PFSK-1 (cell line): ENCODE data around the gene SUPT3H.

Experiments used
- FOXP2 ChIP-seq: optimal IDR thresholded peaks from 2 replicates; pipeline ENCODE3; 2011; ENCODE audit warnings: borderline replicate concordance, control low read depth, inconsistent platforms; ENCODE audit not compliant: insufficient read depth; ENCODE audit errors: extremely low read length, extremely low read depth
- POLR2AphosphoS5 ChIP-seq: IDR thresholded peaks from 2 replicates; pipeline ENCODE4 v1.6.1; 2012; ENCODE audit warnings: low read depth, mild to moderate bottlenecking, control low read depth, low read length, moderate library complexity
- SIN3A ChIP-seq: IDR thresholded peaks from 2 replicates; pipeline ENCODE4 v1.6.1; 2012; ENCODE audit warnings: mild to moderate bottlenecking, low read length, moderate library complexity, borderline replicate concordance; ENCODE audit not compliant: insufficient read depth
- TAF1 ChIP-seq: IDR thresholded peaks from 2 replicates; pipeline ENCODE4 v1.6.1; 2012; ENCODE audit warnings: low read length, control low read depth, borderline replicate concordance; ENCODE audit not compliant: insufficient read depth
- TF ChIP-seq, protein P1 (sequence below), 2 experiments: IDR thresholded peaks; 2 replicates each; pipeline versions ENCODE4 v1.6.1 to v1.8.0; 2011 to 2012; ENCODE audit warnings: low read depth in 2 of 2, low read length in 2 of 2, control low read depth in 1 of 2, inconsistent platforms in 1 of 2, mild to moderate bottlenecking in 1 of 2, moderate library complexity in 1 of 2; ENCODE audit not compliant: insufficient read depth in 1 of 2

Gene SUPT3H

DNA sequence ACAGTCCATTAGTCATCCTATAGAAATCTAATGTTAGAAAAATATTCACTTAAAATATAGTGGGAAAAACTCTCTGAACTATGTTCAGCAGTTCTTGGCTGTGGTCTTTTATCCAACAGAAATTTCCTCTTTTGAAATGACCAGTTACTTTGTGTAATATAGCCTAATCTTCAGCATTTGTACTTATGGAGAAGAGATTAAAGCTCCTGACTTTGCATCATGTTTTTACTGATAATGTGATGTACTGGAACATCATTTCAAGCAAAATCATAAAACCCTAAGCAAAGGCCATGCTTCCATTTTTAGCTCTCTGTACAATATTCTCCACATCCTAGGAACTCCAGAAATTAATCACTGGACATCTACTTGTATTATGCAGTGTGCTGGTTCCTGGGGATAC lies 480.4 kb downstream of the SUPT3H start:
- no peak for TF ChIP-seq TAF1
- TF ChIP-seq POLR2AphosphoS5: no peak
- TF ChIP-seq FOXP2: no peak
- TF ChIP-seq SIN3A: no peak
- TF ChIP-seq, protein P1, sequence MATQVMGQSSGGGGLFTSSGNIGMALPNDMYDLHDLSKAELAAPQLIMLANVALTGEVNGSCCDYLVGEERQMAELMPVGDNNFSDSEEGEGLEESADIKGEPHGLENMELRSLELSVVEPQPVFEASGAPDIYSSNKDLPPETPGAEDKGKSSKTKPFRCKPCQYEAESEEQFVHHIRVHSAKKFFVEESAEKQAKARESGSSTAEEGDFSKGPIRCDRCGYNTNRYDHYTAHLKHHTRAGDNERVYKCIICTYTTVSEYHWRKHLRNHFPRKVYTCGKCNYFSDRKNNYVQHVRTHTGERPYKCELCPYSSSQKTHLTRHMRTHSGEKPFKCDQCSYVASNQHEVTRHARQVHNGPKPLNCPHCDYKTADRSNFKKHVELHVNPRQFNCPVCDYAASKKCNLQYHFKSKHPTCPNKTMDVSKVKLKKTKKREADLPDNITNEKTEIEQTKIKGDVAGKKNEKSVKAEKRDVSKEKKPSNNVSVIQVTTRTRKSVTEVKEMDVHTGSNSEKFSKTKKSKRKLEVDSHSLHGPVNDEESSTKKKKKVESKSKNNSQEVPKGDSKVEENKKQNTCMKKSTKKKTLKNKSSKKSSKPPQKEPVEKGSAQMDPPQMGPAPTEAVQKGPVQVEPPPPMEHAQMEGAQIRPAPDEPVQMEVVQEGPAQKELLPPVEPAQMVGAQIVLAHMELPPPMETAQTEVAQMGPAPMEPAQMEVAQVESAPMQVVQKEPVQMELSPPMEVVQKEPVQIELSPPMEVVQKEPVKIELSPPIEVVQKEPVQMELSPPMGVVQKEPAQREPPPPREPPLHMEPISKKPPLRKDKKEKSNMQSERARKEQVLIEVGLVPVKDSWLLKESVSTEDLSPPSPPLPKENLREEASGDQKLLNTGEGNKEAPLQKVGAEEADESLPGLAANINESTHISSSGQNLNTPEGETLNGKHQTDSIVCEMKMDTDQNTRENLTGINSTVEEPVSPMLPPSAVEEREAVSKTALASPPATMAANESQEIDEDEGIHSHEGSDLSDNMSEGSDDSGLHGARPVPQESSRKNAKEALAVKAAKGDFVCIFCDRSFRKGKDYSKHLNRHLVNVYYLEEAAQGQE (IDR thresholded peaks at IDR 0.05; ENCODE audit: insufficient read depth in 1 of 2, low read depth in 2 of 2, low read length in 2 of 2): no peak

DNA sequence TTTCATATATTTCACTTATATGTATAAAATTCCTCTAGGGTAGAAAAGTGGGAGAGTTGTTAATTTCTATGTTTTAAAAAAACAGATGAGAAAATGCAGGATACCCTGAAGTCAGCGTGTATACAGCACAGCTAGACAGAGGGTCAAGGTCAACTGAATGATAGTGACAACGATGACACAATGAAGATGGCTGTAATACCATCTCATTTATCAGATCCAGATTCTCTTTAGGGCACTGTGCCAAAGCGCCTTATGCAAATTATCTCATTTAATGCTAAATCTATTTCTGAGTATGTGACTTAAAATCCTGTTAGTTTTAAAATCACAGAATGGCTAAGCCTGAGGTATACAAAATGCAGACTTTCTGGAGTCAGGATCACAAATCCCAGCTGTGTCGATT lies 481.0 kb downstream of the SUPT3H start:
- TF ChIP-seq FOXP2 (no peak), SIN3A (no peak), TAF1 (no peak), POLR2AphosphoS5 (no peak)
- TF ChIP-seq, protein P1 (IDR thresholded peaks at IDR 0.05; ENCODE audit: insufficient read depth in 1 of 2, low read depth in 2 of 2, low read length in 2 of 2): no peak

DNA sequence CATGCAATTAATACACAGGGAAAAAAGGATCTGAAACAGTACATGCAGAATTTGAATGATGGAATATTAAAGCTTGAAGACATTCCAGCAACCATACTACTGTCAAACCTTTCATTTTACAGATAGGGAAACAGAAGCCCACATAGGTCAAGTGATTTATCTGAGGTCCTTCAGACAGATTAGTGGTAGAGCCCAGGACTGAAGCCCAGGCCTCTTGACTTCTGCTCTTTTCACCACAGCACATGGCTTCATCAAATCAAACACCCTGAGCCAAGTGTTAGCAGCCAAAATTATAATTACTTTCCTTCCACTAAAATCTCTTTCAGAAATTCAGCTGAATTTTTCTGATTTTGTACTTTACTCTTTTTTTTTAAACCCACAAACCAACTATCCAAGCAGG lies 485.2 kb downstream of the SUPT3H start:
- TF ChIP-seq SIN3A: no peak
- TF ChIP-seq, protein P1 (IDR thresholded peaks at IDR 0.05; ENCODE audit: insufficient read depth in 1 of 2, low read depth in 2 of 2, low read length in 2 of 2): no peak
- no peak for TF ChIP-seq FOXP2
- no peak for TF ChIP-seq POLR2AphosphoS5
- no peak for TF ChIP-seq TAF1

DNA sequence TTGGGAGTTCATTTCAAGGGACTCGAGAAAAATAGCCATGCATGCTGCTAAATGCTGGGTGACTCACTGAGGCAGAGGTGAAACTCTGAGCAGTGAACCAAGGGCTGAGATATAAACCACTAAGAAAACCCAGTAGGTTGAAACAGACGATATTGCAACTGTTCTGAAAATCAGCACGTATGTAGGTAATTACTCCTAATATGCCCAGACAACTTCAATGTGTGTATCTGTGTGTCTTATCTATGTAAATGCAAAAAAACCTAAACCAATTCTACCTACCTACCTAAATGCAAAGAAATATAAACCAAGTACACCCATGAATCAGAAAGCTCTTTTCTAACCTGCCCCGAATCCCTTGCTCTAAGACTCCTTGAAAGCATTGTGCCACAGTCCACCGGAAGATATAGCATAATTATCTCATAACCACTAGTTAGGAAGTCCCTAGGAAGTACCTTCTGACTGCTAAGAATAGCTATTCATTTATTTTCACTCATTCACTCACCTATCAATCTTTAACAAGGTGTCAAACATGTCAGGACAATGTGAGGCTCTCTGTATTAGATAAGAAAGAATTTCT lies 508.3 kb downstream of the SUPT3H start:
- no peak for TF ChIP-seq POLR2AphosphoS5
- TF ChIP-seq, protein P1 (IDR thresholded peaks at IDR 0.05; ENCODE audit: insufficient read depth in 1 of 2, low read depth in 2 of 2, low read length in 2 of 2): no peak
- TF ChIP-seq TAF1: no peak
- TF ChIP-seq FOXP2: no peak
- TF ChIP-seq SIN3A: no peak
